Spinal cord (tissue), 10 donors: Measurements from ENCODE around the gene ATRX. TPM values are rescaled to one million over a fixed set of nuclear protein-coding genes. Genes with fewer than 3 reads are reported as not detected.
A peak's percentile ranks its signal among the peaks of the same experiment; 100 is the strongest.
"Not testable (repeated sequence)": the region's sequence is repeated elsewhere in the genome, so short reads cannot be mapped to it uniquely, and the experiment has no call there.

ENCODE experiments used
- DNase-seq, 6 donors: peaks; one replicate each; pipeline versions ENCODE4 v3.0.0 to v3.0.0-alpha.2; 2013 to 2015; ENCODE audit warnings: low spot score in 6 of 6, low read depth in 4 of 6
- H3K27ac ChIP-seq: one replicate; pipeline ENCODE4 v1.5.1; 2013; ENCODE audit warnings: low read depth, low read length, control low read depth
- H3K27me3 ChIP-seq: one replicate; pipeline ENCODE4 v1.6.1; 2013; ENCODE audit warnings: low read length; ENCODE audit not compliant: control insufficient read depth, insufficient read depth
- H3K36me3 ChIP-seq: one replicate; pipeline ENCODE4 v1.6.1; 2013; ENCODE audit warnings: low read length; ENCODE audit not compliant: control insufficient read depth, insufficient read depth
- H3K4me1 ChIP-seq: one replicate; pipeline ENCODE4 v1.6.1; 2013; ENCODE audit warnings: low read length; ENCODE audit not compliant: control insufficient read depth, insufficient read depth
- H3K4me3 ChIP-seq: one replicate; pipeline ENCODE4 v1.5.1; 2013; ENCODE audit warnings: low read depth, low read length, control low read depth
- H3K9me3 ChIP-seq: one replicate; pipeline ENCODE4 v1.6.1; 2013; ENCODE audit warnings: low read length; ENCODE audit not compliant: control insufficient read depth, insufficient read depth
- WGBS: methylation state at CpG from one replicate; pipeline ENCODE4 v1.1.5; 2013; ENCODE audit warnings: missing lambda C conversion rate; ENCODE audit not compliant: insufficient coverage; 5-methylcytosine and 5-hydroxymethylcytosine counted together
- long read RNA-seq, 4 donors: transcript quantifications; one replicate each; lab custom pipeline, GENCODE V29; 2026
- polyA plus RNA-seq, 2 donors: library from polyadenylated mRNA; unstranded; fragments of 120-200 nt; gene quantifications; one replicate each; pipeline ENCODE4 v1.2.1, GENCODE V29; 2013; ENCODE audit not compliant: insufficient read length in 2 of 2
- total RNA-seq, 2 donors: library from RNA; depleted of rRNA in 1 of 2; stranded (reverse); fragments of 120-200 nt in 1 of 2; fragments of >200 nt in 1 of 2; gene quantifications; one replicate each; pipeline versions ENCODE4 v1.2.3 to v1.2.4, GENCODE V29; 2013 to 2014
- donor health status: healthy.

ATRX gene
- total RNA-seq (100 to 1,000 TPM in 1 of 2 donors, 10 to 100 TPM in 1; 95.4 to 213 TPM), polyA plus RNA-seq (10 to 100 TPM; 51.0 to 76.2 TPM)
- long read RNA-seq, donor 1, partial matches to known transcripts = 40 of 44 reads
- long read RNA-seq, donor 1, other reads (novel, unspliced or antisense) = 0 of 44 reads
- long read RNA-seq, donor 2, partial matches to known transcripts = 14 of 17 reads
- long read RNA-seq, donor 2, other reads (novel, unspliced or antisense) = 0 of 17 reads
- long read RNA-seq, donor 3, partial matches to known transcripts = 156 of 164 reads
- long read RNA-seq, donor 3, other reads (novel, unspliced or antisense) = 0 of 164 reads
- long read RNA-seq, donor 4, transcript ATRX-207 (2 exons, 2,967 nt) = major isoform, 7 of 37 reads
- long read RNA-seq, donor 4, partial matches to known transcripts = 29 of 37 reads
- long read RNA-seq, donor 4, other reads (novel, unspliced or antisense) = 0 of 37 reads

GRCh38 chrX:77785486-77786364 lies at the start of gene ATRX:
Gene ATRX, minus strand, starts transcription at chrX:77786216. Its CDS starts 215 bp downstream, at chrX:77786001.
- no peaks in the 10 kb centered on the region for H3K9me3 ChIP-seq
- no peaks in the 10 kb centered on the region for H3K36me3 ChIP-seq
- DNase-seq = peak; percentile 38 to 96 (median 65)
- H3K27ac ChIP-seq = peak within 1 kb of the TSS; percentile 94
- peak within 1 kb of the TSS; percentile 59 for H3K4me3 ChIP-seq
- no peaks in the 10 kb centered on the region for H3K4me1 ChIP-seq
- H3K27me3 ChIP-seq = no peaks in the 10 kb centered on the region
- 23% methylated on average over 34 of the region's 61 CpGs for WGBS

- 100% methylated on average over 1 of the region's 5 CpGs for WGBS
- not testable (repeated sequence) for H3K4me3 ChIP-seq, H3K27ac ChIP-seq, H3K4me1 ChIP-seq, DNase-seq, H3K27me3 ChIP-seq, H3K9me3 ChIP-seq, H3K36me3 ChIP-seq
These were observed 45.5 kb upstream of the ATRX start for GRCh38 chrX:77831544-77831943.

GRCh38 chrX:77821989-77822388 lies 36.0 kb upstream of the ATRX start:
- not testable (repeated sequence) for H3K9me3 ChIP-seq, H3K27me3 ChIP-seq, H3K36me3 ChIP-seq, H3K27ac ChIP-seq, DNase-seq, H3K4me1 ChIP-seq, H3K4me3 ChIP-seq
- no CpG with 5 or more reads among the region's 2 CpGs for WGBS

GRCh38 chrX:77820091-77820727 lies 34.2 kb upstream of the ATRX start:
- peak in 2 of 6 donors; percentile 0 to 1 for DNase-seq
- WGBS = 73% methylated on average over 4 of the region's 9 CpGs
- Histone ChIP-seq H3K9me3 (no peaks in the 10 kb centered on the region), H3K4me3 (no peak overlapping the region), H3K27ac (no peak overlapping the region), H3K27me3 (no peaks in the 10 kb centered on the region), H3K36me3 (peaks cover 2% of the 10 kb centered on the region), H3K4me1 (no peaks in the 10 kb centered on the region)

GRCh38 chrX:77814210-77814609 lies 28.2 kb upstream of the ATRX start:
- no peaks in the 10 kb centered on the region for H3K27me3 ChIP-seq
- WGBS = no CpG with 5 or more reads among the region's 1 CpG
- no peak overlapping the region for H3K4me3 ChIP-seq
- H3K36me3 ChIP-seq = no peaks in the 10 kb centered on the region
- H3K27ac ChIP-seq = no peak overlapping the region
- no peaks in the 10 kb centered on the region for H3K9me3 ChIP-seq
- DNase-seq = no peak
- H3K4me1 ChIP-seq = no peaks in the 10 kb centered on the region

- no peaks in the 10 kb centered on the region for H3K36me3 ChIP-seq
- no peaks in the 10 kb centered on the region for H3K4me1 ChIP-seq
- H3K4me3 ChIP-seq = no peak overlapping the region
- no CpG with 5 or more reads among the region's 1 CpG for WGBS
- no peaks in the 10 kb centered on the region for H3K27me3 ChIP-seq
- peak in 1 of 6 donors; percentile 72 for DNase-seq
- peaks cover 4% of the 10 kb centered on the region for H3K9me3 ChIP-seq
- no peak overlapping the region for H3K27ac ChIP-seq
These were observed 16.2 kb upstream of the ATRX start for GRCh38 chrX:77802201-77802600.

- no peak for DNase-seq
- Histone ChIP-seq H3K4me3 (no peak overlapping the region), H3K9me3 (no peaks in the 10 kb centered on the region), H3K27ac (no peak overlapping the region), H3K36me3 (no peaks in the 10 kb centered on the region), H3K4me1 (no peaks in the 10 kb centered on the region), H3K27me3 (no peaks in the 10 kb centered on the region)
- no CpG with 5 or more reads among the region's 1 CpG for WGBS
These were observed 9.1 kb upstream of the ATRX start for GRCh38 chrX:77795124-77795523.

- DNase-seq = no peak
- WGBS = no CpG with 5 or more reads among the region's 6 CpGs
- Histone ChIP-seq H3K4me3 (no peak overlapping the region), H3K9me3 (no peaks in the 10 kb centered on the region), H3K36me3 (no peaks in the 10 kb centered on the region), H3K27ac (no peak overlapping the region), H3K27me3 (no peaks in the 10 kb centered on the region), H3K4me1 (no peaks in the 10 kb centered on the region)
These were observed 7.9 kb upstream of the ATRX start for GRCh38 chrX:77793946-77794345.

GRCh38 chrX:77788050-77788449 lies 2.0 kb upstream of the ATRX start:
- 100% methylated on average over 1 of the region's 2 CpGs for WGBS
- no peaks in the 10 kb centered on the region for H3K9me3 ChIP-seq
- no peaks in the 10 kb centered on the region for H3K36me3 ChIP-seq
- H3K27me3 ChIP-seq = no peaks in the 10 kb centered on the region
- no peaks in the 10 kb centered on the region for H3K4me1 ChIP-seq
- no peak for DNase-seq
- no peak overlapping the region for H3K4me3 ChIP-seq
- H3K27ac ChIP-seq = no peak overlapping the region
